Measurements from ENCODE around the gene ZNF536. TPM values are rescaled to one million over a fixed set of nuclear protein-coding genes. Genes with fewer than 3 reads are reported as not detected.

Gene ZNF536
- total and polyA plus RNA-seq, 10 of the 15 experiments (the other 5 are each of a cell fraction or from before 2014, with no cell fraction given): not detected

- Histone ChIP-seq H2AFZ (ENCODE audit: control insufficient read depth, low read depth, low read length) (no peak overlapping the region), H3K27ac (ENCODE audit: control insufficient read depth, insufficient read depth) (no peak overlapping the region), H3K4me3 (no peak overlapping the region), H4K20me1 (ENCODE audit: control insufficient read depth, insufficient read depth) (no peaks in the 10 kb centered on the region), H3K79me2 (ENCODE audit: control insufficient read depth, insufficient read depth, low read length) (no peaks in the 10 kb centered on the region), H3K36me3 (ENCODE audit: control insufficient read depth in 2 of 2, insufficient read depth in 2 of 2, low read length in 1 of 2) (no peaks in the 10 kb centered on the region), H3K9ac (ENCODE audit: control insufficient read depth, insufficient read depth, low read length) (no peak overlapping the region), H3K27me3 (replicated peaks in 1 of 2; ENCODE audit: control insufficient read depth in 2 of 2, insufficient read depth in 2 of 2, low read length in 1 of 2) (no peaks in the 10 kb centered on the region), H3K4me1 (ENCODE audit: control insufficient read depth, insufficient read depth, low read length) (no peaks in the 10 kb centered on the region), H3K4me2 (ENCODE audit: control insufficient read depth, insufficient read depth) (no peak overlapping the region), H3K9me3 (replicated peaks; ENCODE audit: control insufficient read depth, insufficient read depth, low read length) (no peaks in the 10 kb centered on the region)
- ATAC-seq: no peak
- no peak for DNase-seq (ENCODE audit: low read depth, low spot score)
- SMC1A ChIA-PET (ENCODE audit: uncharacterized antibody, unreplicated experiment): no interaction called here
- intact Hi-C loops (cut with micrococcal nuclease; ENCODE audit: unreplicated experiment): no loop called here
- CTCF ChIA-PET: interaction anchor here (0.5 kb wide), 1 partner anchor 144 kb away, joined by 3 read pairs; no protein-coding TSS in a partner anchor
- WGBS (ENCODE audit: insufficient coverage, insufficient replicate concordance, low lambda C conversion rate, missing lambda C conversion rate): 24% methylated on average over 6 of the region's 6 CpGs
- POLR2A ChIA-PET: no interaction called here
- RAD21 ChIA-PET (ENCODE audit: unreplicated experiment): no interaction called here
- FAIRE-seq: no peak
- in situ Hi-C loops (cut with MboI): no loop called here
- TF ChIP-seq BRCA1 (IDR thresholded peaks at IDR 0.05; ENCODE audit: low read depth, low read length) (no peak), FOXK2 (IDR thresholded peaks at IDR 0.05) (no peak), YY1 (IDR thresholded peaks at IDR 0.05; ENCODE audit: low read depth, low read length) (no peak), LARP7 (IDR thresholded peaks at IDR 0.05) (no peak), BCL11A (IDR thresholded peaks at IDR 0.05; ENCODE audit: low read depth, low read length) (no peak)
- no TSS peak for BruUV-seq (replicated peaks)
These were observed 184.1 kb downstream of the ZNF536 start for GRCh38 chr19:30556230-30556711.

GRCh38 chr19:30557212-30557611, 185.0 kb downstream of the ZNF536 start:
- no peak overlapping the region for H3K4me2 ChIP-seq (ENCODE audit: control insufficient read depth, insufficient read depth)
- in situ Hi-C loops (cut with MboI): no loop called here
- H3K9ac ChIP-seq (ENCODE audit: control insufficient read depth, insufficient read depth, low read length): no peak overlapping the region
- ChIA-PET SMC1A (ENCODE audit: uncharacterized antibody, unreplicated experiment) (no interaction called here), RAD21 (ENCODE audit: unreplicated experiment) (no interaction called here), CTCF (no interaction called here), POLR2A (no interaction called here)
- H2AFZ ChIP-seq (ENCODE audit: control insufficient read depth, low read depth, low read length): no peak overlapping the region
- ATAC-seq: no peak
- 13% methylated on average over 4 of the region's 4 CpGs for whole genome bisulfite sequencing (ENCODE audit: insufficient coverage, insufficient replicate concordance, low lambda C conversion rate, missing lambda C conversion rate)
- FAIRE-seq: no peak
- H3K79me2 ChIP-seq (ENCODE audit: control insufficient read depth, insufficient read depth, low read length): no peaks in the 10 kb centered on the region
- no peak overlapping the region for H3K27ac ChIP-seq (ENCODE audit: control insufficient read depth, insufficient read depth)
- no peaks in the 10 kb centered on the region for H4K20me1 ChIP-seq (ENCODE audit: control insufficient read depth, insufficient read depth)
- no peak for DNase-seq (ENCODE audit: low read depth, low spot score)
- H3K36me3 ChIP-seq (ENCODE audit: control insufficient read depth in 2 of 2, insufficient read depth in 2 of 2, low read length in 1 of 2): no peaks in the 10 kb centered on the region
- no peaks in the 10 kb centered on the region for H3K4me1 ChIP-seq (ENCODE audit: control insufficient read depth, insufficient read depth, low read length)
- no TSS peak for BruUV-seq (replicated peaks)
- TF ChIP-seq LARP7 (IDR thresholded peaks at IDR 0.05): no peak
- TF ChIP-seq IRF4 (IDR thresholded peaks at IDR 0.05; ENCODE audit: low read depth, low read length): no peak
- TF ChIP-seq PAX8 (IDR thresholded peaks at IDR 0.05): no peak
- no peak for TF ChIP-seq SKIL (IDR thresholded peaks at IDR 0.05; ENCODE audit: low read depth, poor library complexity, severe bottlenecking)
- TF ChIP-seq RAD21 (IDR thresholded peaks at IDR 0.05; ENCODE audit: insufficient read depth, low read depth, low read length): no peak
- TF ChIP-seq GABPA (IDR thresholded peaks at IDR 0.05; ENCODE audit: low read depth): no peak
- TF ChIP-seq EZH2 (IDR thresholded peaks at IDR 0.05; ENCODE audit: borderline replicate concordance, control insufficient read depth, low read depth, low read length): no peak
- no peak for TF ChIP-seq TCF7 (IDR thresholded peaks at IDR 0.05; ENCODE audit: borderline replicate concordance)
- TF ChIP-seq NR2C2 (IDR thresholded peaks at IDR 0.05; ENCODE audit: borderline replicate concordance, control insufficient read depth, insufficient read length, low read depth): no peak
- no peak for TF ChIP-seq CBX5 (IDR thresholded peaks at IDR 0.05; ENCODE audit: low read depth)
- TF ChIP-seq YBX1 (IDR thresholded peaks at IDR 0.05): no peak
- H3K9me3 ChIP-seq (replicated peaks; ENCODE audit: control insufficient read depth, insufficient read depth, low read length): no peaks in the 10 kb centered on the region
- H3K27me3 ChIP-seq (replicated peaks in 1 of 2; ENCODE audit: control insufficient read depth in 2 of 2, insufficient read depth in 2 of 2, low read length in 1 of 2): no peaks in the 10 kb centered on the region
- H3K4me3 ChIP-seq: no peak overlapping the region
- intact Hi-C loops (cut with micrococcal nuclease; ENCODE audit: unreplicated experiment): no loop called here
